GM21717 (cell line): ENCODE measurements around the gene DGKZ.

ENCODE experiments used
- ATAC-seq: cut with Tn5 transposase; IDR thresholded peaks from one replicate; pipeline ENCODE4 v1.9.1; 2021; ENCODE audit warnings: mild to moderate bottlenecking, moderate library complexity; ENCODE audit not compliant: unreplicated experiment

Gene DGKZ

DNA sequence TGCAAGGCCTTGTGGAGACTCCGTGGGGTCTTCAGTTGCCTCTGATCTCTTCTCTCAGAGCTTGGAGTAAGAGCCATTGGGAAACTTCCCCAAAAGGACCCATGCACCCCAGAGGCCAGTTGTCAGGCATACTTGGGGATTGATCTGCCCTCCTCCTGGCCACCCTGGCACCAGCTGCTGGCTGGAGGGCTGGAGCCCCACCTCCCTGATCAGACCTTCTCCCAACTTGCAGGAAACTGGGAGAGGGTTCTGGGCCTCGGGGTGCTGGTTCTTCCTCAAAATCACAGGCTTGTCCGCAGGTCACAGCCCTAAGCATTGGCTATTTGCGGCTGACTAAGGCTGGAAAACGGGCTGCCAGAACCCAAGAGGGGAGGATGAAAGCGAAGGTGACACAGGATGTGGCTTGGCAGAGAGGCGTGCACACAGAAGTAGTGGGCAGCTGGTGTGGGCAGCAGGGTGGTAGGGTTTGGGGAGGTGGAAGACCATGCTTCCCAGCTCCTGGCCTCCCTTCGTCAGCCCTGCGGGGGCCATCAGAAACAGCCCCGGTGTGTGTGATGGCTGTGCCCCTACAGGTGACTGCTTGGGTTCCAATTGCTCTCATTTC, 1.3 kb upstream of the DGKZ start:
- ATAC-seq: no peak

DNA sequence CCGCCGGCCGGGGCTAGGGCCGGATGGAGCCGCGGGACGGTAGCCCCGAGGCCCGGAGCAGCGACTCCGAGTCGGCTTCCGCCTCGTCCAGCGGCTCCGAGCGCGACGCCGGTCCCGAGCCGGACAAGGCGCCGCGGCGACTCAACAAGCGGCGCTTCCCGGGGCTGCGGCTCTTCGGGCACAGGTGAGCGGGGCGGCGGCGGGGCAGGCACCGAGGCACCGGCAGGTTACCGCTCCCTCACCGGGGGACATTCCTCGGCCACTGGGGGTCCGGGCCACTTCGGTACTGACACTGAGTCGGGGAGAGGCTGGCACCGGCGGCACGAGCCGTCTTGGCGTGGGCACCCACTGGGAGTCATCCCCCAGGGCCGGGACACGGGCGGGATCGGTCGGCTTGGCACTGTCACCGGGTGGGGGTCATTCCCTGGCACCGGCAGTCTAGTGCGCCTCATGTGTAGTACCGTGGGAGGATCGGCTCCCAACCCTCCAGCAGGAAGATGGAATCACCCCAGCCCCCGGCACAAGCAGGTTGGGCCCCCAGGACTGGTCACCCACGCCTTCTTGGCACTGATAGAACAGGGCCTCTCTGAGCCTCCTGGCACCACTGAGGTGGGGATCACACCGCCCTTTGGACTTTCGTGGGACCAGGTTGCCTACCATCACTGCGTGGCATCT, 511 bp downstream of the DGKZ start:
- ATAC-seq: no peak

DNA sequence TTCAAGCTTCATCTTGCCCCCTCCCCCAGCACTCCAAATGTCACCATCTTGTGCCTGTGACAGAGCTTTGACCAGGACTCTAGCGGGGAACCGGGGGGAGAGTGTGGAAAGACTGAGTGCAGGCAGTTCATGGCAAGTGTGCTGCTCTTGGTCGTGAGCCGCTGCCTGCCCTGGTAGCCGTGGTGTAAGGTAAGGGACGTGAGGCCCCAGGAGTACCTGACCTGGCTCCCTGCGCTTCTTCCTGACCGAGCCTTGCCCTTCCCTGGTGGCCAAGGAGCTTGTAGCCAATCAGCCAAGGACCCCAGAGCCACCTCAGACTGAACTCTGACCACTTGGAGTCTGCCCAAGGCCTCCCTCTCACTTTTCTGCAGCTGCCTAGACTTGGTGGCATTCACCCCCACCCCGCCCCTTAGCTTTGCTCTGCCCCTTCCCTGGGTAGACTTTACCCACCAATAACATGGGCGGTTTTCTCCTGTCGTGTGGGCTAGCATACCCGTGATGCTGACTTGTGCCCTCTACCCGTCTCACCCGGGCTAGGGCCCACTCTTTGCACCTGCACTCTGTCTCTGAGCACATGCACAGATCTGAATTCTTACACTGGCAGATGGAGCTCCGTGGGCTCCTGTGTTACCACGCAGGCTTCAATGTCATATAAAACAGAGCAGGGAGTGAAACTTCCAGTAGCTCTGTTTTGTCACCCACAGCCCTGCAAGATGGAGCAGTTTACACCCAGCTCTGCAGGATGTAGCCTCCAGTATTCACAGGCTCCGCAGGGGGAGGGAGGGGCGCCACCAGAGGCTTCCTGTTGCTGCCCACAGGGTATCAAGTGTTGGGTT, 1.5 kb downstream of the DGKZ start:
- no peak for ATAC-seq

DNA sequence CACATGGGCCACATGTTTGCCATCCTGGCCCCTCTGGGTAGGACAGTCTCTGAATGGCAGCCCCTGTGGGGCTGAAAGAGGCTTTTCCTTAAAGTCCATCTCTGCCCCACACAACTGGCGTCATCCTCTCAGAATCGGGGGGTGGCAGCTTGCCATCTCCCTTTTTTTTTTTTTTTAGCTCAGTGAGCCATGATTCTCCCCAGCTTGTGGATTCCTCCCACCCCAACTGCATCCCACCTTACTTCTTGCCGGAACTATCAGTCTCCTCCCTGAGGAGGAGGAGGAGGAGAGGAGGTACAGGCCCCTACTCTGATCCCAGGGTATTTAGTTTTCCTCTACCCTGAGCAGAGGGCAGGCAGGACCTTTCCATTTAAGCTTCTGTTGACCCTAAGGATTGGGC, 3.4 kb downstream of the DGKZ start:
- ATAC-seq: no peak

DNA sequence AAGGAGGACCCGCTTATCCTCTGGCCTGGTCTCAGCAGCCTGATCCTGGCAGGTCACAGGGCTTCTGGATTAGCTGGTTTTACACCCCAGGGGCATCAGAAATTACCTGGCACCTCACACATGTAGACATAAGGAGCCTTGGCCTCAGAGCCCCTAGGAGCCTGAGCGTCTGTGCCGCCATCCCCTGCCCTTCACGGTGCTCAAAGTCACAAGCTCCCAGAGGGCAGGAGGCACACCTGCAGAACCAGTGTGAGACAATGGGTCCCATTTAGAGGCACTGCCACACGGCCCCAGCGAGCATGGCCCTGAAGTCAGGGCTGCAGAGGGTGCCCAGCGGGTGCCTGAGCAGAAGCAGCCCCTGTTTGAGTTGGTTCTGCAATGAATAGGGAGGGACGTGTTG, 3.9 kb downstream of the DGKZ start:
- no peak for ATAC-seq

DNA sequence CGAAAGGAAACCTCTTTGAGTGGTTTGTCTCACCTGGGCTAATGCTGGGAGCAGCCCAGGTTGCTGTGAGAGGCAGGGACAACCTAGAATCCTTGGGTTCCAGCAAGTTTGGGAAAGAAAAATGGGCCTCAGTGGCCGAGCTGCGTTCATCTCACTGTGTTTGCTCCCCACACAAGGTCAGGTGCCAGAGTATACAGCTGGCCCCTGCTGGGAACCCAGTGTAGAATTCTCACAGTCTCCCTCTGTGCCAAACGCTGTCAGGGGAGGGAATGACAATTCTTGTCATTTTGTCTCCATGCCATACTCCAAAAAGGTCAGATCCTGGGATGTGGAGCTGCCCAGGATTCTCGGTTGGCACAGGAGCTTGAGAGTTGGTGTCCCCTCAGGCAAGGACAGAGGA, 4.3 kb downstream of the DGKZ start:
- no peak for ATAC-seq

DNA sequence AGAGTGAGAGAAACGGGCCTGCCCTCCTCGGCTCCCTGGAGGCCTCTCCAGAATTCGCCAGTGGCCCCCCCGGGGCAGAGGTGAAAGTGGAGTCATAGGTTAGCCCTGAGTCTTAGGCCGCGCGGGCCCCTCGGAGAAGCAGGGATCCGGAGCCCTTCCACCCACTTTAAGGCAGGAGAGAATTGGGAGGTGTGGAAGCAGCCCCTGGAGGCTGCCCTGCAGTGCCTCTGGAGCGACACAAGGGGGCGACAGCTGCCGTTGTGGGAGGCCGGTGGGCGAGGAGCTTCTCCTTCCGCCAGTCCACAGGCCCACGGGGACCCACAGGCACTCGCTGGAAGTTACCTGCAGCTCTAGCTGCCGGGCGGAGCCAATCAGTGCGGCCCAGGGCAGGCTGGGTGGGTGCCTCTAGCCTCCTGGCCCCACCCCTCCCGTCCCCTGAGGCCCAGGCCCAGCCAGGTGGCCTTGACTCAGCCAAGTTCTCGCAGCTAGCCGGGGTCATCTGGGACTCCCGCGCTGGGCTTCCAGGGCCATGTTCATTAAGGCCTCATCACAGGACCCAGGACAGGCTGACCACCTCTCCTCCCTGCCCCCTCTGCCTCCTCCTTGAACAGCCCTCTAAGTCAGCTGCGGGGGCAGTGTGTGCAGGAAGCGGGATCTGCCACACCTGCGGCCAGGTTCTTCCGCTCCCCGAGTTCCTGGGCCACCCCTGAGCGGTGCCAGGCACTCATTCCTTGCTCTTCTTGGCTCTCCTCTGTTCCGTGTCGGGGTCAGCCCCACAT, 5.0 kb downstream of the DGKZ start:
- ATAC-seq: no peak

DNA sequence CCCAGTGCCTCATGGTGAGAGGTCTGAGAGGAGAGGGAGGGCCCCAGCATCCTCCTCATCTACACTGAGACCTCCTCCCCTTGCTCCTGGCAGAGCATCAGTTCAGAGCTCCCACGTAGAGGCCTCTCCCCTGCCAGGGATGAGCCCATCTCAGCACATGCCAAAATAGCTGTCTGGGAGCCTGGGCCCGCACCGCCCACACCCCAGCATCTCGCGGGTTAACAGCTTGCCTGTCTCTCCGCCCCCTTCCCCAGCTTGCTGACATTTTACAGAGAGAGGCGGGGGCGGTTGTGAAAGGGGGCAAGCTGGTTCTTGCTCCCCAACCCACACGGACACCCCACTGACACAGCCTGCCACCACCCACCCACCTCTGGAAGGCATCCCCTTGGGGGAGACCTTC, 6.4 kb downstream of the DGKZ start:
- ATAC-seq: no peak

DNA sequence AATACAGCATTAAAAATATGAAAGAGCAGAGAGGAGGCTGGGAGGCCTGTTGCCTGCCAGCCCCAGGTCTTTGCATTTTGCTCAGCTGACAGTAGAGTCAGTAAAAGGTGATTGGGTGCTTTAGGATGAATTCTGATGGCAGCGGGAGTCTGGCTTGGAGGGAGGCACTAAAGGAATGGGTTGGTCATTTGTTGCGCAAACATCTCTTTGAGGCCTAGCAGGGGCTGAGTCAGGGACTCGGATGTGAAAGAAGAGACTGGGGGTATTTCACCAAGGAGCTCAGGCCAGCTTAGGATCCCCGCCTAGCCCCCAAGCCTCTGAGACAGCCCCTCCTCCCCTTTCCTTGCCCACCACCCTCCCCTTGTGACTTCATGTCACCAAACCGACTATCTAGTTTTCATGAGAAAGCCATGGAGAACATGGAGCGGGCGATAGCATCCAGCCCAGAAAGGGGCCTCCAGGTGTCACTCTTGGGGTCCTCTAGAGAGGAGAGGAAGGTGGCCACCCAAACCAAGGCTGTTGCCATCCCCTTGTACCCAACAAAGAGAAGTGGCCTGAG, 9.7 kb downstream of the DGKZ start:
- no peak for ATAC-seq

DNA sequence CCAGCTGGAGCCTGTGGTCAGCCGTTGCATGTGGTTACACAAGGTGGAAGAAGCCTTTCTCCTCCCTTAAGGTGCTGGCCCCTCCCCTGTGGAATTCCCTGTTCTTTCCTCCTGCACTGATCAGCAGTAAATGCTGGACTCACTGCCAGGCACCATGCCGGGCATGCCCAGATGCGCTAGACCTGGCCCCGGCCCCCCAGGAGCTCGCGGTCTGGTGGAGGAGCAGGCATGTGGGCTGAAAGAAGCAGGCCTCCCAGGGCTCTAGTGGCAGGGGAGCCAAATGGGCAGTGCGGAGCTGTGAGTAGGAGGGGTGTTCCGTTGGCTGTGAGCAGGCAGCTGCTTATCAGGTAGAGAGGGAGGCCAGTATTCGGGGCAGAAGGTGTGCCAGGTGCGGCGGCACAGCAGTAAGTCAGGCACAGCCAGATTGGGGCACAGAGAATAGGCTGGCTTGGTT, 10.2 kb downstream of the DGKZ start:
- no peak for ATAC-seq

DNA sequence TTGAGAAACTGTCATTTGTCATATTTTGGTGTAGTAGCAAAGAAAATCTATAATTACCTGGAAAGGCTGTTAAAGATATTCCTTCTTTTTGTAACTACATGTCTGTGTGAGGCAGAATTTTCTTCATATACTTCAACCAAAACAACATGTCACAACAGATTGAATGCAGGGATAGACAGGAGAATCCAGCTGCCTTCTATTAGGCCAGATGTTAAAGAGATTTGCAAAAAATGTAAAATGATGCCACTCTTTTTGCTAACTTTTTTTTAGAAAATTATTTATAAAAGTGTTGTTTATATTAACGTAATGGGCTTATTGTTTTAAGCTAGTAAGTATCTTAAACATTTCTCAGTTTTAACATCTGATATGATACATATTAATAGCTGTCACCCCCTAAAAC, 12.7 kb downstream of the DGKZ start:
- no peak for ATAC-seq

DNA sequence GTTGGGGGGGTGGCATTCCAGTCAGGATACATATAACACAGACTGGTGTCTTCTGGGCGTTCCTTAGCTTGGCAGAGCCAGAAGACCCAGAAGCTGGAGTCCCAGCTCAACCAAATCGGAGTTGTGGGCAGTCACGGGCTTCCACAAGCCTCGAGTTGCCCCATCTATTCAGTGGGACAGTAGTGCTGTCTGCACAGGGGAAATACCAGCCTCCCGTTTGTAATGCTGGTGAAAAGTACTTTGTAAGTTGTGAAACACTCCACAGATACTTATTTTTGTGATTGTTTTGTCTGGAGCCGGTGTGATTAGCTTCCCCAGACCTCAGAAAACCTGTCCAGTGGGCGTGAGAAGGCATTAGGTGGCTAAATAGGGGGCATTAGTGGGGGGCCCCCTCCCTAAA, 13.6 kb downstream of the DGKZ start:
- peak; percentile 23 for ATAC-seq

DNA sequence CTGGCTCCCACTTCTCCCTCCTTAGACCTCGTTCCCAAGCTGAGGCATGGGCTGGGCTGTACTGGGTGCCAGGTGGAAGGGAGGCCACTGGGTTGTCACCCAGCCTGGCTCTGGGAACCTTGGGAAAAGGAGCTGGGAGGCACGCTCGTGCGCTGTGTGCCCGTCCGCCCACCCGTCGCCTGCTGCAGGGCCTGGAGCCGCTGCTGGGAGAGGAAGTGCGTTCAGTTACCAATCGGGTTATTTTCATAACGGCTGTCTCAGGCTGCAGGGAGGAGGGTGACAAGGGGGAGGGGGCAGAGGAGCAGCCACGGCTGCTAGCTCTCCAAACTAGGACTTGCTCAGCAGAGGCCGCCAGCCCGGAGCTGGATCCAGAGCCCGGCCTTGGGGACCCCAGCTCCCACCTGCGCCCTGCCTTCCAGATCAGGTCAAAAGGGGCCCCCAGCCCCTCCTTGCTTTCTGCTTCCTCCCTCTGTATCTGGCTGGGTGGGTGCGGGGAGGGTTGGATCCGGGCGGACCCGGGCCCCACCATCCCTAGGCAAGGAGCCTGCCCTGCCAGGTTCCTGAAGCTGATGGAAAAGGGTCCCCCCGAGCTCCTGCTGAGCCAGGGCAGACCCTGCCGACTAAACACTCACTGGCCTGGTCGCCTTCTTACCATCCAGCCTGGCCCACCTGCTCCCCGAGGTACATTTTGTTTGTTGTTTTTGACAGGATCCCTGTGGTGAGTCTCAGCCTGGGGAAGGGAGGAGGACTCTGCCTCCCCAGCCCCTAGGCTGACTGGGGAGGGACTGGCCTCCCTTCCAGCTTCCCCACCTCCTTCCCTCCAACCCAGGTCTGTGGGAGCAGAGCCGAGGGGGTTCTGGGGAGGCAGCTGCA, 14.3 kb downstream of the DGKZ start:
- ATAC-seq: peak; percentile 84

DNA sequence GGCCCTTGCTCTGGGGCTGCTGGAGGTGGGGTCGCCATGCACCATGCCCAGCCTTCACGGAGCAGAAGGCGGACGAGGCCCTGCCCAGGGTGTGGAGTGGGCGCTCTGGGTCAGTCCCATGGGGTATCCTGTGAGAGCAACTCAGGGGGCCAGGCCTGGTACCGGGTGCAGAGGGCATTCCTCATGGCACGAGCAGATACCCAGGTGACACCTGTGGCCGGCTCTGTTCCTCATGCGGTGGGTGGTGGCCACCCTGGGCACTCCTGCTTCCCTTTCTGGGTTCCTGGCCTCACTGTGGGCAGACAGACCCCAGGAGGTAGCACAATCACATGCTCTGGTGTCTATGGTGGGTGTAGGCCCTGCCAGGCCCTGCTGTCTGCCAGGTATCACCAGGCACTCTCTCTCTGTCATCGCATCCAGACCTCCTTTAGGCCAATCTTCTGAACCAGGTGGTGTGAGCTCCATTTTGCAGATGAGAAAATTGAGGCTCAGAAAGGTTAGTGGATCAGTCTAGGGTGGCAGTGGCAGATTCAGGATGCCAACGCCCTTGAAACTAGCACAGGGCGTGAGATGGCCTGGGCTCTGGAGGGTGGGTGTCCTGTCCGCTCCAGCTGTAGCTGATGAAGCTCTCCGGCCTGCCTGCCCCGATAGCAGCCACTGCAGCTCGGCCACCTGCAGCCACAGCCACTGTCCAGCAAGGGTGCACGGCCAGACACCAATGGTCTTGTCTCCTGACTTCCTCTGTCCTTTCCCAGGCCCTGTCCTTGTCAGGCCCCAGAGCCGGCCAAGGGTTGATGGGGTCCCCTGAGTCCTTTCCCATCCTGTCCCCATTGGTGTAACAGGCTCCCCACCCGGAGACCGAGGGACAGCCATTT, 15.1 kb downstream of the DGKZ start:
- no peak for ATAC-seq

DNA sequence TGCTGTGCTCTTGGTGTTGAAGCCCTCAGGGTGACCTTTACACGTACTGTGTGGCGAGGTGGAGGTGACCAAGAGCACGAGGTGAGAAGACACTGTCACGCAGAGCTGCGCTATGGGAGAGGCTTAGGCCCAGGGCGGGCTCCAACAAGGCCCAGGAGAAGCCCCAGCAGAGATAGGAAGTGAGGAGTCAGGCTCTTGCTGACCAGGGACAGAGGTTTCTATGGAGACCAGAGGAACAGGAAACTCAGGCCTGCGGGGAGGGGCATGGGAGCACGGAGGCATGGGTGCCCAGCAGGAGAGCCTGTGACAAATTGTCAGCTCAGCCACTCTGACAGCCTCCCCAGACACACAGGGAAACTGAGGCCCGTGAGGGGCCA, 15.8 kb downstream of the DGKZ start:
- no peak for ATAC-seq

DNA sequence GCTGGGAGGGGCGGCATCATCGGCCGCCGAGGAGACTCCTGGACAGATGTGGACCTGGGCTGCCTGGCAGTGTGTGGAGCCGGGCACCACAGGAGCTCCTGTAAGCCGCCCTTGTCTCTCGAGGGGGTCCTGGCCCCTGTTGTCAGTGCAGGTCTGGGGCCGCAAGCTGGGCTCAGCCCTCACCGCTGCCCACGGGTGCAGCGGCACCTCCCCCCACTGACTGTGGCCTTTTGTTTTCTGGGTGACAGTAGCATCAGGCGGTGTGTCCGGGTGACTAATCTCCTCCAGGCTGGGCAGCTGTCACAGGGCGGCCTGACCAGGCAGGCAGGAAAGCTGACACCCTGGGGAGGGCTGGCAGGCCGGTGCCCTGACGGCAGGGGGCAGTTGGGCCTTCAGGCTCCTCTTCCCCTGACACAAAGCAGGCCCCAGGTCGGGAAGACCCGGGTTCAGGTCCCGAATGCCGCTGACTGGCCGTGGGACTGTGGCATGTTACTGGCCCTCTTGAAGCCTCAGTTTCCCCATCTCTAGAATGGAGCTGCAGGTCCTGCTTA, 16.3 kb downstream of the DGKZ start:
- ATAC-seq: no peak

DNA sequence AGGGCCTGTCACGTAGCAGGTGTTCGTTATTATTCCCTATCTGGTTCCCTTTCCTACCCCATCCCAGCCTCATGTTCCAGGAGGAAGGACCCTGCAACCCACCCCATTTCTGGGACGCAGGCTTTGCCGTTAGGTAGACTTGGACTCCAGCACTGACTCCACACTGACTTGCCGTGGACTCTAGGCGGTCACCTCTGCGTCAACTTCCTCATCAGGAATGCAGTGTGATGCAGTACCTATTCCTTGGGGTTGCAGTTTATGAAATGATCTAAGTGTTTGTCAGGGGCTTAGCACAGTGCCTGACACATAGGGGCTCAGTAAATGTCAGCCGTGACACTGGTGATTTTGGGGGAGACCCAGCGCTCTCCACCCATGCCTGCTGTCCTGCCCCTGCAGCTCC, 16.8 kb downstream of the DGKZ start:
- ATAC-seq: no peak

DNA sequence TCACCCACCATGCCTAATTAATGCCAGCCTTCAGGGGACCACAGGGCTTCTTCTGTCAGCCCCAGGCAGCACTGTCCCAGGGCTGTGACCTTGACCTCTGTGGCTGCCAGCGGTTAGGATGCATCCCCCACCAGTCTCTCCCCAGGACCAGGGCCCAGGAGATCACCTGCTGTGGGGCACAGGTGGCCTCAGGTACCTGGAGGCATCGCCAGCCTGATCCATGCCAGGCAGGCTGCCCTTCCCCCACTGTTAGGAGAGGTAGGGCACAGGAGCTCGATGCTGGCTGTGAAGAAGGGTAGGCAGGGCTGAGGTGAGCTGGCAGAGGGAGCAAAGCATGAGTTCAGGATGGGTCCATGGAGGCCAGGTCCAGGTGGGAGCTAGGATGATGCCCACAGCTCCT, 17.5 kb downstream of the DGKZ start:
- ATAC-seq: no peak

DNA sequence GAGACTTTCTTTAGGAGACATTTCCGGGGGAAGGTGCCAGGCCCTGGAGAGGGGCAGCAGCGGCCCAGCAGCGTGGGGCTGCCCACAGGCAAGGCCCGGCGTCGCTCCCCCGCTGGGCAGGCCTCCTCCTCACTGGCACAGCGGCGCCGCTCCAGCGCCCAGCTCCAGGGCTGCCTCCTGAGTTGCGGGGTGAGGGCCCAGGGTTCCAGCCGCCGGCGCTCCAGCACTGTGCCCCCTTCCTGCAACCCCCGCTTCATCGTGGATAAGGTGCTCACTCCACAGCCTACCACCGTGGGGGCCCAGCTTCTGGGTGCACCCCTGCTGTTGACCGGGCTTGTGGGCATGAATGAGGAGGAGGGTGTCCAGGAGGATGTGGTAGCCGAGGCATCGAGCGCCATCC, 19.0 kb downstream of the DGKZ start:
- no peak for ATAC-seq
